Measurements from ENCODE around the gene KBTBD3.

KBTBD3 gene

DNA sequence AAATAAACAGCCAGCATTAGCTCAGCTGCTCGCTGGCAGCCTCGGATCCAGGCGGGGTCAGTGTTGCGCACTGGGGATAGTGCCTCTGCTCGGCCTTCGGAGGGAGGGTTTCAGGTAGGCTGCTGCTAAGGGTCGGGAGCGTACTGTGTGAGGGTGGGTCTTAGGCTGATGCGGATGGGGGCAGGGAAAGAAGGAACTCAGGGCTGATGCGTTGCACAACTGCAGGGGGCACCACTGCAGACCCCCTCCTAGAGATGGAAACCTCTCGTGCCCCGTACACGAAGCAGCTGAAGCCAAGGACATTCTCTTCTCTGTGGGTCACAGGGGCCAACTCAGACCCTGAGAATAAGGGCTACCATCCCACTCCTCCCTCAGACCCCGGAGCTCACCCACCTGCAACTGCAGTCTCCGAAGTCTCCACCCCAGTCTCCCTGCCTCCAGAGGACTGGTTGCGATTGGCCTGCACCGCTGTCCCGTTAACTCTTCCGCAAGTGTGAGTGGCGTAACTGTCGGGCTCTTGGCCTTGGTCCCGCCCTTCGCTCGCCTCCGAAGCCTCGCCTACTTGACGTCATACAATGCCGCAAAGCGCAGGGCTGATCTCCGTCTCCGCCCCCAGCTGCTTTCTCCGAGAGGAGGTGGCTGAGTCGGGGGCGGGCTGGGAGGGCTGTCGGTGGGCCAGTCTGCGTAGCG is at the start of gene KBTBD3:
Gene KBTBD3 (minus strand): TSS at position 429 of the 690 bp plus-strand sequence. CDS start 18,250 bp downstream, outside the sequence.
- TF ChIP-seq GATA1 (IDR thresholded peaks at IDR 0.05; ENCODE audit: low read depth, low read length) (no peak), POLR2A (IDR thresholded peaks at IDR 0.05; ENCODE audit: low read length) (peak; percentile 88)
- DNase-seq, result peak; percentile 99

DNA sequence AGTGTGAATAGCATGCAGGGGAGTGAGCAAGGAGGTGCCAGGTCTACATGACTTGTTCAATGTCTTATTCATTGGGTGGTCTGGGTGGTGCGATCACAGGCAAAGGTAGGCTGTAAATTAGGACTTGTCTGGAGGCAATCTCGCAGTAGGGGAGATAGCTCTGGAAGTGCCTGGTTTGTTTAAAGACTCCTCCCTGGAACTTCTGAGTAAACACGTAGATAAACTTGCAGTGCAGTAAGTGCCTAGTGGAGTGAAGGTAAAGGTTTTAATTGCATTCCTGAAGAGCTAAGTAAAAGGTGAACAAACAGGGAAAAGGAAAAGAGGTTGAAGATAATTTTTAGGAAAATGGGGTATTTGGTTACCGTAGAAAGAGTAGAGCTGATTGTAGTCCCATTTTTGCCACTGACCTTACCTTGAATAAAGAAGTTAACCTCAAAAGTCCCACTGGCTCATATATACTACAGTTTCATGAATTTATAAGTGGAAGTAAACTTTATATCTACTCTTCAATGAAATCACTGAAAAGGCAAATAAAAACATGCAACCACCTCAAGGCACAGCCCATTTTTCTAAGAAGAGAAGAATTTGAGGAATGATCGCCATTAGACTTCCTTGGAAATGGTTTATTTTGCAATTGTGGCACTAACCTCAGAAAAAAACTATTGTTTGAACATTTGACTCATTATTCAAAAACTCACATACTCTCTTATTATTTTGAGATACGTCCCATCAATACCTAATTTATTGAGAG is 44.6 kb upstream of the KBTBD3 start:
- no peak for TF ChIP-seq GATA1 (IDR thresholded peaks at IDR 0.05; ENCODE audit: low read depth, low read length)
- no peak for TF ChIP-seq POLR2A (IDR thresholded peaks at IDR 0.05; ENCODE audit: low read length)
- DNase-seq, result no peak

DNA sequence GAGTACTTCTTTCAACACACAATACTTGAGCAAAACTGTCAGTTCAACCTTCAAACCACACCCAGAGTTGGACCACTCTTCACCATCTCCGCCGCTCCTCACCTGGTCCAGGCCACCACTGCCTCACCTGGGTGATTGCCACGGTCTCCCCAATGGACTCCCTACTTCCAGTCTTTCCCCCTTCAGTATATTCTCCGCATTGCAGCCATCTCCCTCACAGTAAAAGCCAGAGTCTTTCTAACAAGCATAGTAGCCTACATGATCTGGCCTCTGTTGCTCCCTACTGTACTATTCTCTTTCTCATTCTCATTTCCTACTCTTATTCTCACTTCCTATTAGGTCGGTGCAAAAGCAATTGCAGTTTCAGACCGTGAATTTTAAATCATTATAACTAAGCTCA is 28.8 kb upstream of the KBTBD3 start:
- TF ChIP-seq POLR2A (IDR thresholded peaks at IDR 0.05; ENCODE audit: low read length) (no peak), GATA1 (IDR thresholded peaks at IDR 0.05; ENCODE audit: low read depth, low read length) (no peak)
- no peak for DNase-seq

GRCh38 chr11:106101819-106102218 is 24.7 kb upstream of the KBTBD3 start:
- TF ChIP-seq POLR2A (IDR thresholded peaks at IDR 0.05; ENCODE audit: low read length) (no peak), GATA1 (IDR thresholded peaks at IDR 0.05; ENCODE audit: low read depth, low read length) (no peak)
- DNase-seq, result no peak

GRCh38 chr11:106101370-106101769 is 24.2 kb upstream of the KBTBD3 start:
- TF ChIP-seq GATA1 (IDR thresholded peaks at IDR 0.05; ENCODE audit: low read depth, low read length), result no peak
- TF ChIP-seq POLR2A (IDR thresholded peaks at IDR 0.05; ENCODE audit: low read length), result no peak
- no peak for DNase-seq

DNA sequence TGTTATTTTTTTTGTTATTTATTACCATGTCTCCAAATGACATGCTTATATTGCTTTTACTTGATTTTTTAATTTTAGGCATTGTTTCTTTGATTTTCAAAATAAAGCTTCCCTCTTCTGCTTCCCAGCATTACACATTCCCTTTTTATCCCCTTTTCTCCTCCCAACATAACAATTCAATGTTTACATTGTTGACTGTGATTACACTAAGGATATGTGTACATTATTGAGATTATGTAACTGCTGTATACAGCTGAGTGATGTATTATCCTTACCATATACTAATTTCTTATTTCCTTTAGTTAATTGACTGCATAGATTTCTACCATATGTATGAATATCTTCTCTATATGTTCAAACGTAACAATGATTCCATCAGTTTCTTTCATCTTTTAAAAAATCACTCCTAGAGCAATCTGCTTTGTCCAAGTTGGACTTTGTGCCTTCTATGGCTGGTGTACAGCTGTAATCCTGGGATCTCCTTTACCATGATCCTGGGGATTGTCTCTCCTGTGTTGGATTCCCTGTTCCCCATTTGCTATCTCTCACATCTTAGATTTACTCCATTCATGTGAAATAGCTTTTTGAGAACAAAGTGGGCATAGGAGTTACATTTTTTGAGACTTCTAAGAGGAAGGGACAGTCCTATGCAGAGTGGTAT is 21.9 kb upstream of the KBTBD3 start:
- TF ChIP-seq POLR2A (IDR thresholded peaks at IDR 0.05; ENCODE audit: low read length) (no peak), GATA1 (IDR thresholded peaks at IDR 0.05; ENCODE audit: low read depth, low read length) (no peak)
- DNase-seq, result no peak

DNA sequence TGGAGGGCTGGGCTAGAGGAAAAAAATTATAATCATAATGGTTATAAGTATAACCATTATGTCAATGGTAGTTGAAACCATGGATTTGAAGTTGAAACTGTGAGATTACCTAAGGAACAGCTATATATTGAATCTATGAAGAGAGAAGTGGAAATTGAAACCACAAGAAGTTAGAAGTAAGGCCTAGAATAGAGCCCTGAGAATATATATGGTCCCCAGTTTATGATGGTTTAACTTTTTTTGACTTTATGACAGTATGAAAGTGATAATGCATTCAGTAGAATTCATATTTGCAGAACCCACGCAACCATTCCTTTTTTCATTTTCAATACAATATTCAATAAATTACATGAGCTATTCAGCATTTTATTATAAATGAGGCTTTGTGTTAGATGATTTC is 15.3 kb upstream of the KBTBD3 start:
- no peak for DNase-seq
- TF ChIP-seq GATA1 (IDR thresholded peaks at IDR 0.05; ENCODE audit: low read depth, low read length) (no peak), POLR2A (IDR thresholded peaks at IDR 0.05; ENCODE audit: low read length) (no peak)

- DNase-seq, result no peak
- no peak for TF ChIP-seq GATA1 (IDR thresholded peaks at IDR 0.05; ENCODE audit: low read depth, low read length)
Observed at GRCh38 chr11:106091480-106092123, 14.5 kb upstream of the KBTBD3 start.

DNA sequence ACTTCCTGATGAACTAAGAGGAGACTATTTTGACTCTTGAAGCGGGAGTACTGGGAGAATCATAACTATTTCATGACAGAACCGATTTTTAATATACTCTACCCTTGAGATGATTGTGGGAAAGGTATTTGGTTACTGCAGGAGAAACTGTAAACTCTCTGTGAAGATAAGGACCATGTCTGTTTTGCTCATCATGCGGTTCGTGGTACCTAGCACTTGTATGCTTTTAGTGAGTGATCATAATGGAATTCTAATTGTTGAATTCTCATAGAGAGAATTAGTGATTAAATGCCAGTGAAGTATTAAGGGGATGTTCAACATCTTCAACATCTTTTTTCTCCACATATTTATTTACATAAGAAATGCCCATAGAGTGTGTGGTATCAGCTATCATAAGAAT is 11.7 kb upstream of the KBTBD3 start:
- no peak for DNase-seq
- TF ChIP-seq POLR2A (IDR thresholded peaks at IDR 0.05; ENCODE audit: low read length) (no peak), GATA1 (IDR thresholded peaks at IDR 0.05; ENCODE audit: low read depth, low read length) (no peak)

DNA sequence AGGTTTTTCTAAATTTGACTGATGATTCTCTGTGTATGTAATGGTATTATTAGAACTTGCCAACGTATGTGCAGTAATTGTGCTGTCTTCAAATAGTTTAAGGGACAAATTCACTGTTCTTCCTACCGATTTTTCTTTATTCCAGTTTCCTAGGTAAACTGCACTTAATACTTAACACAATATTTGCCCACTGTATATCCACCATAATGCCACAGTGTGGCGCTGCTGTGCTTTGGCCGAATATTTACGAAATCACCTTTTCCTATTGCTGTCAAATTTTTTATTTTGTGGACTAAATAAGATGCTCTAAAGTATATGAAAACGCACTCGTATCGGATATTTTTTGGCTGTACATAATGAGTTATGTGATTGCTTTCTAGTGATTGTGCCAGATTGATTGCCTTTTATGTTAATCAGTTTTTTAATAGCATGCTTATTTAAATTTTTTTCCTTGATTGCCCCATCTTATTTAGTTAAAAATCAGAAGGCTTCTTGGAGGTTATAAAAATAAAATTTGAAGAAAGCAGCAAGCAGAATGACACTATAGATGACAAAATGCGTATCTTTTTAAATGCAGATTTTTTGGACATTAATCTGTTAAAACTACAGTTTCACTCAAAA is 10.8 kb upstream of the KBTBD3 start:
- peak; percentile 59 to 76 for DNase-seq
- TF ChIP-seq POLR2A (IDR thresholded peaks at IDR 0.05; ENCODE audit: low read length) (no peak), GATA1 (IDR thresholded peaks at IDR 0.05; ENCODE audit: low read depth, low read length) (no peak)

DNA sequence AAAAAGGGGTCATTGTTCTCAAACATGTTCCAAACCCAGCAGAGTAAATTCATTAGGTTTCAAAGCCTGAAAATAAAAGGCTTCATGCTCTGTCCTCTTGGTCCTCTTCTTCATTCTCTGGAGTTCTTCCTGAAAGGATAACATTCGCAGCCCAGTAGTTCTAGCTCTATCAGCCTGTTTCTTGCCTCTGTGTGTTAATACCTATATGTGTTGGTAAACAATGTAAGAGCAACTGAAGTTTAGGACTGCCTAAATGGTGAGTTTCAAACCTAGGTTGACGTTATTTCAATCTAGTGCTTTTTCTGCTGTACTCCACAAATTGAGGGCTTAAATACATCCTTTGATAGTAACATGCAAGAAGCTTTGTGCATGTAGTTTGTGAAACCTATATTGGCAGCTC is 9.7 kb upstream of the KBTBD3 start:
- TF ChIP-seq GATA1 (IDR thresholded peaks at IDR 0.05; ENCODE audit: low read depth, low read length), result no peak
- no peak for TF ChIP-seq POLR2A (IDR thresholded peaks at IDR 0.05; ENCODE audit: low read length)
- no peak for DNase-seq

- peak in 1 of 2 experiments; percentile 2 for DNase-seq
Observed at GRCh38 chr11:106086135-106086534, 9.0 kb upstream of the KBTBD3 start.

GRCh38 chr11:106082096-106082495 is 4.9 kb upstream of the KBTBD3 start:
- TF ChIP-seq GATA1 (IDR thresholded peaks at IDR 0.05; ENCODE audit: low read depth, low read length) (no peak), POLR2A (IDR thresholded peaks at IDR 0.05; ENCODE audit: low read length) (no peak)
- DNase-seq, result no peak

More at GRCh38 chr11:106086135-106086534, 9.0 kb upstream of the KBTBD3 start:
- no peak for TF ChIP-seq GATA1 (IDR thresholded peaks at IDR 0.05; ENCODE audit: low read depth, low read length)
- no peak for TF ChIP-seq POLR2A (IDR thresholded peaks at IDR 0.05; ENCODE audit: low read length)
